HepG2 (cell line): ENCODE measurements around the gene ATG2A. TPM values are rescaled to one million over a fixed set of nuclear protein-coding genes. Genes with fewer than 3 reads are reported as not detected.

Source experiments
- ATAD3A ChIP-seq: sonication (generic); formaldehyde crosslinking; IDR thresholded peaks from 2 replicates; pipeline ENCODE4 v1.4.0; 2020; ENCODE audit warnings: missing genetic modification reagents
- BCLAF1 ChIP-seq: fragments of 450-650 bp; IDR thresholded peaks from 2 replicates; pipeline ENCODE4 v1.6.1; 2017; ENCODE audit warnings: mild to moderate bottlenecking
- EZH2 ChIP-seq: conservative IDR thresholded peaks from 2 replicates; pipeline ENCODE4 v1.6.1; 2012; ENCODE audit warnings: mild to moderate bottlenecking, low read depth, low read length, moderate library complexity
- IRF9 ChIP-seq: sonication (generic); formaldehyde crosslinking; IDR thresholded peaks from 2 replicates; pipeline ENCODE4 v1.8.0; 2022; ENCODE audit warnings: missing genetic modification reagents, mild to moderate bottlenecking, borderline replicate concordance
- KMT2A ChIP-seq: sonication (generic); formaldehyde crosslinking; IDR thresholded peaks from 2 replicates; pipeline ENCODE4 v1.4.0; 2020; ENCODE audit warnings: missing genetic modification reagents
- NFATC3 ChIP-seq: sonication (generic); formaldehyde crosslinking; IDR thresholded peaks from 2 replicates; pipeline ENCODE4 v1.5.1; 2020; ENCODE audit warnings: mild to moderate bottlenecking, missing genetic modification reagents
- SNAI1 ChIP-seq: sonication (generic); formaldehyde crosslinking; IDR thresholded peaks from 2 replicates; pipeline ENCODE4 v1.5.0; 2020; ENCODE audit warnings: mild to moderate bottlenecking, missing genetic modification reagents, borderline replicate concordance
- SRSF9 ChIP-seq: fragments of 200-400 bp; formaldehyde crosslinking; IDR thresholded peaks from 2 replicates; pipeline ENCODE4 v1.6.1; 2018; ENCODE audit warnings: borderline replicate concordance, mild to moderate bottlenecking, low read depth, low read length; ENCODE audit not compliant: insufficient read depth, poor library complexity, severe bottlenecking
- TAF1 ChIP-seq: sonication (generic); formaldehyde crosslinking; IDR thresholded peaks from 2 replicates; pipeline ENCODE4 v1.4.0; 2020; ENCODE audit warnings: missing genetic modification reagents
- TAF15 ChIP-seq: fragments of 200-400 bp; formaldehyde crosslinking; IDR thresholded peaks from one replicate; pipeline ENCODE4 v1.6.1; 2018; ENCODE audit warnings: mild to moderate bottlenecking, low read depth, low read length; ENCODE audit not compliant: poor library complexity, severe bottlenecking
- TCF7L2 ChIP-seq: IDR thresholded peaks from 2 replicates; pipeline ENCODE4 v1.6.1; 2011; ENCODE audit warnings: mild to moderate bottlenecking, low read depth, low read length, moderate library complexity
- TERF1 ChIP-seq: sonication (generic); formaldehyde crosslinking; IDR thresholded peaks from 2 replicates; pipeline ENCODE4 v1.8.0; 2022; ENCODE audit warnings: mild to moderate bottlenecking, missing genetic modification reagents, moderate library complexity
- THAP7 ChIP-seq: sonication (generic); formaldehyde crosslinking; IDR thresholded peaks from 2 replicates; pipeline ENCODE4 v1.8.1; 2023; ENCODE audit warnings: mild to moderate bottlenecking, missing genetic modification reagents
- U2AF2 ChIP-seq: fragments of 200-400 bp; formaldehyde crosslinking; IDR thresholded peaks from 2 replicates; pipeline ENCODE4 v1.6.1; 2017; ENCODE audit warnings: low read depth, mild to moderate bottlenecking, low read length
- ZFX ChIP-seq: sonication (generic); formaldehyde crosslinking; IDR thresholded peaks from 2 replicates; pipeline ENCODE4 v1.4.0; 2020; ENCODE audit warnings: mild to moderate bottlenecking, low read depth, missing genetic modification reagents, moderate library complexity
- ZNF556 ChIP-seq: sonication (generic); formaldehyde crosslinking; IDR thresholded peaks from 2 replicates; pipeline ENCODE4 v1.4.0; 2020; ENCODE audit warnings: mild to moderate bottlenecking, missing genetic modification reagents, borderline replicate concordance
- ZNF609 ChIP-seq: sonication (generic); formaldehyde crosslinking; IDR thresholded peaks from 2 replicates; pipeline ENCODE4 v1.4.0; 2020; ENCODE audit warnings: mild to moderate bottlenecking, missing genetic modification reagents, borderline replicate concordance
- ZNF615 ChIP-seq: sonication (generic); formaldehyde crosslinking; IDR thresholded peaks from 2 replicates; pipeline ENCODE4 v1.5.0; 2020; ENCODE audit warnings: mild to moderate bottlenecking, missing genetic modification reagents, borderline replicate concordance
- polyA plus RNA-seq, 8 experiments: library from polyadenylated mRNA; depleted of rRNA in 3 of 8; stranded (reverse) in 7 of 8; unstranded in 1 of 8; fragments of >200 nt; fragmentation: Illumina TruSeq in 4 of 8; extraction: Trizol in 4 of 8; gene quantifications; 2 replicates each; pipeline versions ENCODE4 v1.2.1 to v1.2.3, GENCODE V29; 2011 to 2016; ENCODE audit warnings: low read depth in 4 of 8, missing spikeins in 1 of 8, mixed read lengths in 1 of 8; ENCODE audit not compliant: insufficient read depth in 1 of 8
- total RNA-seq, 5 experiments: library from RNA; depleted of rRNA; stranded (reverse); fragments of >200 nt; fragmentation: Illumina TruSeq; extraction: Trizol; gene quantifications; 2 replicates each; pipeline ENCODE4 v1.2.3, GENCODE V29; 2016; ENCODE audit warnings: low read depth in 1 of 5

ATG2A gene
- total and polyA plus RNA-seq, 2 of the 13 experiments (the other 11 are each of a cell fraction or from before 2014, with no cell fraction given): 6.7 to 8.0 TPM

- peak; percentile 60 for TF ChIP-seq ZNF609 (CRISPR knock-in tag)
- TF ChIP-seq THAP7 (CRISPR knock-in tag): no peak
- TF ChIP-seq U2AF2: no peak
- no peak for TF ChIP-seq TERF1 (CRISPR knock-in tag)
- TF ChIP-seq NFATC3 (CRISPR knock-in tag): no peak
- no peak for TF ChIP-seq TCF7L2
- TF ChIP-seq BCLAF1: no peak
- TF ChIP-seq TAF15: no peak
- peak; percentile 94 for TF ChIP-seq TAF1 (CRISPR knock-in tag)
- TF ChIP-seq SRSF9: no peak
- TF ChIP-seq SNAI1 (CRISPR knock-in tag): 0 out of 2 replicates have a peak, but pooled peaks have one; percentile 59
- no peak for TF ChIP-seq EZH2
- TF ChIP-seq IRF9 (CRISPR knock-in tag): peak; percentile 77; the same call in 1 of the 2 replicates
- no peak for TF ChIP-seq ATAD3A (CRISPR knock-in tag)
- no peak for TF ChIP-seq ZNF615 (CRISPR knock-in tag)
- TF ChIP-seq ZFX: peak; percentile 86
- TF ChIP-seq KMT2A: peak; percentile 55; the same call in 1 of the 2 replicates
- TF ChIP-seq ZNF556 (CRISPR knock-in tag): peak; percentile 63
Observed at GRCh38 chr11:64878494-64879243, 38.3 kb downstream of the ATG2A start, which contains the start of gene EHD1 (continued).
